Globus pallidus (tissue), 1 donor: ENCODE data around the gene GAS7.
"Not testable (repeated sequence)": the region's sequence is repeated elsewhere in the genome, so short reads cannot be mapped to it uniquely, and the experiment has no call there.

Experiments used
- DNase-seq: peaks from one replicate; pipeline ENCODE4 v3.0.0-alpha.2; 2015; ENCODE audit warnings: low spot score

Gene GAS7

GRCh38 chr17:10072556-10073425 lies 125.6 kb downstream of the GAS7 start:
- DNase-seq = no peak

- DNase-seq = no peak
These were observed 126.3 kb downstream of the GAS7 start for GRCh38 chr17:10072086-10072485.

- DNase-seq = no peak
These were observed 127.3 kb downstream of the GAS7 start for GRCh38 chr17:10071141-10071540.

- no peak for DNase-seq
These were observed 127.7 kb downstream of the GAS7 start for GRCh38 chr17:10070690-10071089.

GRCh38 chr17:10069301-10069700 lies 129.1 kb downstream of the GAS7 start:
- no peak for DNase-seq

GRCh38 chr17:10067446-10068143 lies 130.8 kb downstream of the GAS7 start:
- DNase-seq = no peak

GRCh38 chr17:10064536-10064935 lies 133.9 kb downstream of the GAS7 start:
- DNase-seq = no peak

GRCh38 chr17:10063730-10064241 lies 134.6 kb downstream of the GAS7 start:
- DNase-seq = no peak

- no peak for DNase-seq
These were observed 135.6 kb downstream of the GAS7 start for GRCh38 chr17:10062691-10063385.

GRCh38 chr17:10061111-10061845 lies 137.1 kb downstream of the GAS7 start:
- DNase-seq = no peak

- DNase-seq = no peak
These were observed 137.9 kb downstream of the GAS7 start for GRCh38 chr17:10060526-10060925.

GRCh38 chr17:10059684-10060211 lies 138.7 kb downstream of the GAS7 start:
- no peak for DNase-seq

GRCh38 chr17:10058921-10059683 lies 139.3 kb downstream of the GAS7 start:
- DNase-seq = no peak

GRCh38 chr17:10057466-10057865 lies 140.9 kb downstream of the GAS7 start:
- DNase-seq = not testable (repeated sequence)

- no peak for DNase-seq
These were observed 143.0 kb downstream of the GAS7 start for GRCh38 chr17:10055262-10055975.

GRCh38 chr17:10053782-10054540 lies 144.4 kb downstream of the GAS7 start:
- DNase-seq = no peak

- DNase-seq = no peak
These were observed 146.1 kb downstream of the GAS7 start for GRCh38 chr17:10052106-10052813.

- DNase-seq = no peak
These were observed 147.3 kb downstream of the GAS7 start for GRCh38 chr17:10051112-10051511.
